Measurements from ENCODE around the gene SELENBP1. TPM values are rescaled to one million over a fixed set of nuclear protein-coding genes. Genes with fewer than 3 reads are reported as not detected.
"Not testable (repeated sequence)": the region's sequence is repeated elsewhere in the genome, so short reads cannot be mapped to it uniquely, and the experiment has no call there.

The SELENBP1 gene
- total RNA-seq, 1 experiment from 2014 or later, result 28.9 TPM

- DNase-seq (ENCODE audit: extremely low read depth, low read depth), result no peak
These were observed 12.1 kb upstream of the SELENBP1 start for GRCh38 chr1:151384584-151384983.

DNA sequence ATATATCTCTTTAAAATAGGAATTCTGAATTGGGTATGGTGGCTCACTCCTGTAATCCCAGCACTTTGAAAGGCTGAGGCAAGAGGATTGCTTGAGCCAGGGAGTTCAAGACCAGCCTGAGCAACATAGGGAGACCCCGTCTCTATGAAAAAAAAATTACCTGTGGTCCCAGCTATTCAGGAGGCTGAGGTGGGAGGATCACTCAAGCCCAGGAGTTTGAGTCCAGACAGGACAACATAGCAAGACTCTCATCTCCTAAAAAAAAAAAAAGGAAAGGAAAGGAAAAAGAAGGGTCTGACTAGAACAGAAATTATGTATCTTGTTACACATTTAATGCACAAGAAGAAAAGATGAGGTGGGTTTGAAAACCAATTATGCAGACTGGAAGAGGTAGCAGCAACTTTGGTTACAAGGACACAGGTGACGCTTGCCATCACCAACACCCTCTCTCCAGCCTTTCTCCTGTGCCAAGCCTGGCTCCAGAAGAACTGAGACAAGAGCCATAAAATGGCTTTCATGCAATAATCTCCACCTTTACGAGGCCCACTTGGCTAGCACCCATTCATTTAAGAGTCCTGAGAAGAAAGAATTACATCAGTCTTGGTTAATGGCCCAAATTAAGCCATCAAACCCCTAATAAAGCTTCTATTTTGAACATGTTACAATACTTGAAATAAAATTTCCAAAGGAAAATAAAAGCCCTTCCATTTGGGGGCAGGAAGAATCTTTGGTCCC is 4.8 kb upstream of the SELENBP1 start:
- no peak for DNase-seq (ENCODE audit: extremely low read depth, low read depth)

DNA sequence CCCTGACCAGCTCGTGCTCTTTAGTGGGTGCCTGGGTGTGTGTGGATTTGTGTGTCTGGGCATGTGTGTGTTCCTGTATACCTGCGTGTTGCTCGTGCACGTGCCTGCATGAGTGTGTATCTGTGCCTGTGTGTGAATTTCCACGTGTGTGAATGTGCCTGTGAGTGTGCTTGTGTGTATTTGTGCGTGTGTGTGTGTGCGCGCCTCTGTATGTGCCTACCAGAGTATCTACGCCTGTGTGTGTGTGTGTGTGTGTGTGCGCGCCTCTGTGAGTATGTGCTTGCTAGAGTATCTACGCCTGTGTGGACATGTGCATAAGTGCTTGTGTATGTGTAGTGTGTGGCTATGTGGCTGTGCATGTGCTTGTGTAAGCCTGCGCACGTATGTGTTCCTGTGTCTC is 691 bp upstream of the SELENBP1 start:
- no peak for DNase-seq (ENCODE audit: extremely low read depth, low read depth)

DNA sequence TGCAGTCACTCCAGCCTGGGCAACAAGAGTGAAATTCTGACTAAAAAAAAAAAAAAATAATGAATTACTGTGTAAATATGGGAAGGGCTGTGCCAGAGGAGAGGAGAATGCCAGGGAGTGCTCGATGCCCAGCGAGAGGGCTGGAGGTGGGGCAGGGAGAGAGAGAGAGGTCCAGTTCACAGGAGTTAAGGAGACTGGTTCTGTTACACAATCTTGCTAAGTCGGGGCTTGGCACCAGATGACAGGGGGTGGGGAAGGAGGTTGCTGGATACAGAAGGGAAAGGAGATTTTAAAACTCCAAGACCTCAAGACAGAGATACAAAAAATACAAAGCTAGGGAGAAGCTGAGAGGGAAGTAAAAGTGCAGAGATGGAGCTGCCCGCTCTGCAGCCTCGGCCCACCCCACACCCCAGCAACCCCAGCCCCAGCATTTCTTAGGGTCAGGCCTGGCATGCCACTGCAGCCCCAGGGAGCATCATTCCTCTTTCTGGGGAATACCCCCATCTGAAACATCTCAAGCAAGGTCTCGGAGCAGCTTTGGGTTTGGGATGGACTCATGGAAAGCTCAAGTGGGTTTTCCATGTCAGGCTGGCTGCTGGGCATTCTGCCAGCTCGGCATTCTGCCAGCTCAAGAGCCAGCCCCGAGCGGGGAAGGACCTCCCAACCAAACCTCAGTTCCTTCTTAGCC is 991 bp downstream of the SELENBP1 start:
- peak; percentile 25 for DNase-seq (ENCODE audit: extremely low read depth, low read depth)

DNA sequence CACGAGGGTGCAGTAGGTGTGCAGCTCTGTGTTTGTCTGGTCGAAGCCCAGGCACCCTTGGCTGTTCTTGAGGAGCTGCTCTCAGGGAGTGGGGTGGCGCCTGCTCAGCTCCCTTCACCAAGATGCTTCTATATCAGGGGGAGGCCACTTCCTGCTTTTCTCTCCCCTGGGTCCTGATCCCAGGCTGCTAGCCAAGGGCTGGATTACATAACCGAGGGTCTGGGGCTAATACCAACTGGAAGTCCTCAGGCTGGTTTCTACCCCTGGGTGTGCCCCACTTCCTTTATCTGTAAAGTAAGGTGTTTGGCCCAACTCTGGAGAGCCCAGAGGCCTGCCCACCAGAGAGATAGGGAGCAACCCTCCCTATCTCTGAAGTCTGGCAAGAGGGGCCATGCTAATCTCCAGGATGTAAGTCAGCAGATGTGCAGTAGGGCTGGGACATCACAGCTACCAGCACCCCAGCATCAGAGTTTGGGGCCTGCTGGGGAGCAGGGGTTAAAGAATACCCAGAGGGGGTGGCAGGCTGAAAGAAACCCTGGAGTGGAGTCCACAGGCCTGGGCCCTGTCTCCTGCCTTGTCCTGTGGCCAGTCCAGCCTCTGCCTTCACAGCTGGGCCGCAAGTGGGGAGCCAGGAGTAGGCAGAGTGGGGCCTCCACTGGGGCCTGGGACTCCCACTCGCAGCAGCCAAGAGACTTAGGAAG is 2.1 kb downstream of the SELENBP1 start:
- DNase-seq (ENCODE audit: extremely low read depth, low read depth), result no peak

DNA sequence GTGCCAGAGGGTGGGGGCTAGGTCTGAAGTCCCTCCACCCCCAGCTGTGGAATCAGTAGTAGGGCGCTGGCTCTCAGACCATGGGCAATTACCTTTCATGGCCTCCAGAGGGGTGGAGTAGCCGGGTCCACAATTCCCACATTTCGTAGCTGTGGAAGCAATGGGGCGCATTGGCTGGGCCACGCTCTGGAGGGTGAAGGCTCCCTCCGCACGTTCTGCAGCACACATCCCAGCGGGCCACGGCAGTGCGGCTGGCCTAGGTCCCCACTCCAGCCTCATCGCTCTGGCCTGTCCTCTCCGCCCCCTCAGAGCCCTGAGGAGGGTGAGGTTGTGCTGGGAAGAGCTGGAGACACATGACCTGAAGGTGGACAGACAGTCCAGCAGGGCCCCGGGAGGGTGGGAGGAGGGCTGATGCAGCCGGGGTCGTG is 2.9 kb downstream of the SELENBP1 start:
- no peak for DNase-seq (ENCODE audit: extremely low read depth, low read depth)

GRCh38 chr1:151369302-151369610 is 3.2 kb downstream of the SELENBP1 start:
- DNase-seq (ENCODE audit: extremely low read depth, low read depth), result no peak

DNA sequence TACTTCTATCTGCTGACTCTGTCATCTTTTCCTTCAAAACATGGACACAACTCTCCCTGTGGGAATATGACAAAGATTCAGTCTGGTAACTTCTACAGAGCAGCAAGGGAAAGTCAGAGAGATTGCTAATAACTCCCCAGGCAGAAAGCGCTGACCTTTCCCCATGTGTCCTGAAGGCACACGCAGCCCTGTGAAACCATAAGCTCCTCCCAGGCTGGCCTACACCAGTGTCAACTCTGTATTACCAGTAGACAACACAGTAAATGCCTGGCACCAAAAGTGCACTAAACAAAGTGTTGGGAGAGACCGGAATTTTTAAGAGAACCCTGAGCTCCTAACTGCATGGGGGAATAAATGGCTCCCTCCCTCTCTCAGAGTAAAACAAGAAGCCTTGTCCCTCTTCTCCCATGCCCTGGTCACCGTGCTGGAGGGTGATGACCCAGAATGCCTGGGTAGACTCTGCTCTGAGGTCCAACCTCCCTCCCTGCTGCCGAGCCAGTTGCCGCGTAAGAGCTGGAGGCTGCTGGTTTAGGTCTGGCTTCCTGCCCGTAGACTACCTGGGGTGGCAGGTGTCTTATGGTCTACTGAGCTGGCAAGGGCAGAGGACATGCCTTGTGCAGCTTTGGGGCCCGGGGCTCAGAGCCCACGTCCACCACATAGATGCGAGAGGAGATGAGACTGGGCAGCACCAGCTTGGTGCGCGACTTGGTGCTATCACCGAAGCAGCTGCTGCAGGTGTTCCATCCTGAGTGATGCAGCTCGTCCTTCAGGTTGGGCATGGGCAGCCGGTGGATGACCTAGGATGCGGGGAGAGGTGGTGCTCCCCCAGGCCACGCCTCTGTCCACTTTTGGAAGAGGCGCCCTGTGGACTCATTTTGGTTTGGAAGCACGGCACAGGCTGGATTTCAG is 3.9 kb downstream of the SELENBP1 start:
- DNase-seq (ENCODE audit: extremely low read depth, low read depth), result no peak

GRCh38 chr1:151367658-151368392 is 4.7 kb downstream of the SELENBP1 start:
- DNase-seq (ENCODE audit: extremely low read depth, low read depth), result no peak

- DNase-seq (ENCODE audit: extremely low read depth, low read depth), result no peak
These were observed 7.5 kb downstream of the SELENBP1 start for GRCh38 chr1:151364996-151365395.

DNA sequence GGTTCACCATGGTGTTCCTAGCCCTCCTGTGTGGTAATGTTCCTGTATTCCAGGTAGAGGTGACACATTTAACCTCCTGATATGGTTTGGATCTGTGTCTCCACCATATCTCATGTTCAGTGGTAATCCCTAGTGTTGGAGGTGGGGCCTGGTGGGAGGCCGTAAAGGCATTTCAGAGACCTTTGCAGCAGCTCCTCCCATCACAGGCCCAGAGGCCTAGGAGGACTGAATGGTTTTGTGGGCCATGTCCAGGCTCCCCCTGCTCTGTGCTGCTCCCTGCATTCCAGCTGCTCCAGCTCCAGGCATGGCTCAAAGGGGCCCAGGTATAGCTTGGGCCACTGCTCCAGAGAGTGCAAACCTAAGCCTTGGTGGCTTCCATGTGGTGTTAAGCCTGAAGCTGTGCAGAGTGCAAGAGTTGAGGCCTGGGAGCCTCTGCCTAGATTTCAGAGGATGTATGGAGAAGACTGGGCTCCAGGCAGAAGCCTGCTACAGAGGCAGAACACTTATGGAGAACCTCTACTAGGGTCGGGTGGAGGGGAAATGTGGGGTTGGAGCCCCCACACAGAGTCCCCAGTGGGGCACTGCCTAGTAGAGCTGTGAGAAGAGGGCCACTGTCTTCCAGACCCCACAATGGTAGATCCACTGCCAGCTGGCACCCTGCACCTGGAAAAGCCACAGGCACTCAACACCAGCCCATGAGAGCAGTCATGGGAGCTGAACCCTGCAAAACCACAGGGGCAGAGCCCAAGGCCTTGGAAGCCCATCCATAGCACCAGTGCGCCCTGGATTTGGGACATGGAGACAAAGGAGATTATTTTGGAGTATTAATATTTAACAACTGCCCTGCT is 10.0 kb downstream of the SELENBP1 start:
- no peak for DNase-seq (ENCODE audit: extremely low read depth, low read depth)

- no peak for DNase-seq (ENCODE audit: extremely low read depth, low read depth)
These were observed 10.6 kb downstream of the SELENBP1 start for GRCh38 chr1:151361883-151362282.

- no peak for DNase-seq (ENCODE audit: extremely low read depth, low read depth)
These were observed 15.8 kb downstream of the SELENBP1 start for GRCh38 chr1:151356696-151357095.

GRCh38 chr1:151352021-151352718 is 20.3 kb downstream of the SELENBP1 start:
- DNase-seq (ENCODE audit: extremely low read depth, low read depth), result no peak

DNA sequence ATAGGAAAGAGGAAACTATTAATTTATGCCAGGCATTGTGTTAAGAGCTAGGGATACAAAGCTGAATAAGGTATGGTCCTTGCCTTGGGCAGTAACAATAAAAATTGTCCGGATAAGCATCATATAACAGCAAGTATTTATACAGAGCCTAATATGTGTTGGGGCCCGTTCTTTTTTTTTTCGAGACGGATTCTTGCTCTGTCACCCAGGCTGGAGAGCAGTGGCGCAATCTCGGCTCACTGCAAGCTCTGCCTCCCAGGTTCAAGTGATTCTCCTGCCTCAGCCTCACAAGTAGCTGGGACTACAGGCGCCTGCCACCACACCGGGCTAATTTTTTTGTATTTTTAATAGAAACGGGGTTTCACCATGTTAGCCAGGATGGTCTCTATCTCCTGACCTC is 22.2 kb downstream of the SELENBP1 start:
- not testable (repeated sequence) for DNase-seq (ENCODE audit: extremely low read depth, low read depth)

- no peak for DNase-seq (ENCODE audit: extremely low read depth, low read depth)
These were observed 24.8 kb downstream of the SELENBP1 start for GRCh38 chr1:151347523-151348246.

DNA sequence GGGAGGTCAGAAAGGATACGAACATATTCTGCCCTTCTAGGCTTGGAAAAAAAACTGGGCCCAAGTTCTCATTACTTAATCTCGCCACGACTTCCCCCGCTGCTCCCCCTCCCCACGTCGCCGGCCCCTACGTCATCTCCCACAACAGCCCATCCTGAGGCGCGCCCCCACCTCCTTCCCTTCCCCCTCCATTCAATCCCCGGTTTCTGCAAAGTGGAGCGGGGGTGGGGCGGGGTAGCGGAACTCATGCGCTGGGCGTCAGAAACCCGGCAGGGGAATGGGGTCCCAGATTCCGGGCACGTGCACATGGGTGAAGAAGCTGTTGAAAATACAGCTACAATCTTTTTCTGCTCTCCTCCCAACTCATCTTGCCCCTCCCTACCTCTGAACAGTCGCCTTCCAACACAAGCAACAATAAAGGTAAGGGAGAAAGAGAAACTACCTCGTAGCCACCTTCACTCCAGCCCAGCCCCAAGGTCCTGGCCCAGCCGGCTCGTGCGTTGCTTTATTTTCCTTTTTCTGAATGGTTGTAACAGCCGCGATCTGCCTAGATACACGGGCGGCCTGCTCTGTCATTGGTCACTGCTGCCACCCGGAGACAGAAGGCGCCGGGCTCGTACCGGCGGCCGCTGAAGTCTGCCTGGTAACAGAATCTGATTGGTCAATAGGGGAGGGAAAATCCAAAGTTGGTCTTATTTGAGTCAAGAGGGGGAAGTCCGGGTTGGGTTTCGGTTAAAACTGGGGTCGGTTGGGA is 25.6 kb downstream of the SELENBP1 start, which contains the start of gene RFX5:
Gene RFX5, minus strand, starts transcription at position 484 of the 754 bp plus-strand sequence. CDS start 932 bp downstream, outside the sequence.
- peak; percentile 98 for DNase-seq (ENCODE audit: extremely low read depth, low read depth)
